BLaER1 treated with 17β-estradiol and CSF1 and Interleukin-3, amounts not matched to agents 10 nM and 100 nM (cell line): ENCODE data around the gene ADGRD2.

Experiments
- H3K27ac ChIP-seq, 11 experiments: shearing (Covaris generic); formaldehyde crosslinking; 2 replicates each; pipeline ENCODE4 v1.8.1; 2022
- H3K27me3 ChIP-seq, 11 experiments: shearing (Covaris generic); formaldehyde crosslinking; 2 replicates each; pipeline ENCODE4 v1.8.1; 2022
- H3K36me3 ChIP-seq, 11 experiments: shearing (Covaris generic); formaldehyde crosslinking; 2 replicates each; pipeline ENCODE4 v1.8.1; 2022
- H3K4me1 ChIP-seq, 10 experiments: shearing (Covaris generic); formaldehyde crosslinking; 2 replicates each; pipeline ENCODE4 v1.8.1; 2022
- H3K4me2 ChIP-seq, 11 experiments: shearing (Covaris generic); formaldehyde crosslinking; 2 replicates each; pipeline ENCODE4 v1.8.1; 2022
- H3K4me3 ChIP-seq, 10 experiments: shearing (Covaris generic); formaldehyde crosslinking; 2 replicates each; pipeline ENCODE4 v1.8.1; 2022
- H3K9ac ChIP-seq, 11 experiments: shearing (Covaris generic); formaldehyde crosslinking; 2 replicates each; pipeline ENCODE4 v1.8.1; 2022
- H3K9me3 ChIP-seq, 11 experiments: shearing (Covaris generic); formaldehyde crosslinking; replicated peaks in 1 of 11; 2 replicates each; pipeline ENCODE4 v1.8.1; 2022
- H4K20me1 ChIP-seq, 11 experiments: shearing (Covaris generic); formaldehyde crosslinking; 2 replicates each; pipeline ENCODE4 v1.8.1; 2022
- Cebpa-rat ChIP-seq, 11 experiments: shearing (Covaris generic); IDR thresholded peaks; 2 replicates each; pipeline ENCODE4 v1.8.1; 2022

The ADGRD2 gene

GRCh38 chr9:124457079-124457886, 7.0 kb downstream of the ADGRD2 start:
- no peaks in the 10 kb centered on the region for H3K27me3 ChIP-seq
- H4K20me1 ChIP-seq = no peaks in the 10 kb centered on the region; a peak in 1 of 22 replicates
- TF ChIP-seq Cebpa-rat (IDR thresholded peaks at IDR 0.05) = no peak
- no peaks in the 10 kb centered on the region for H3K36me3 ChIP-seq
- no peak overlapping the region for H3K27ac ChIP-seq
- no peaks in the 10 kb centered on the region for H3K4me1 ChIP-seq
- H3K9me3 ChIP-seq = no peaks in the 10 kb centered on the region
- no peak overlapping the region for H3K9ac ChIP-seq
- no peak overlapping the region for H3K4me2 ChIP-seq
- no peak overlapping the region for H3K4me3 ChIP-seq

DNA sequence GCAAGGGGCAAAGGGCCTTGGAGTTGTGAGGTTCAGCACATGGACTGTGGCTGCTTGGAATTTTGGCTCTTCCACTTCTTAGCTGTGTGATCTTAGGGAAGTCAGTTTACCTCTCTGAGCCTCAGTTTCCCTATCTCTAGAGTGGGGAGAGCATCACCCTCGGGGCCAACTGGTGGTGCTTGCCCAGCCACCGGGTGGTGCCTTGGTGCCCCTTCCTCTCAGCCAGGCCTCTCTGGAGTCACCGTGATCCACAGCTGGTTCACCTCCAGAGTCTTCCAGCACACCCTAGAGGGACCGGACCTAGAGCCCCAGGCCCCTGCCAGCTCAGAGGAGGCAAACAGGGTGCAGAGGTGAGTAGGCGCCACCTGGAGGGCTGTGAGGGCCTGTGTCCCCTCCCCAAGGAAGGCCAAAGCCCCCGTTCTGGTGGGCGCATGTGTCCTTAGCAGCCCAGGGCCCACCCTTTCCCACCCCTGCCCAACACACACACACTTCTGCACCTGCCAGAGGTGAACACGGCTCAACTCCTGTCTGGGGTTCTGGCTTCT, 7.7 kb downstream of the ADGRD2 start:
- H3K9ac ChIP-seq = no peak overlapping the region
- H3K27me3 ChIP-seq = no peaks in the 10 kb centered on the region
- H3K4me2 ChIP-seq = no peak overlapping the region
- H3K36me3 ChIP-seq = no peaks in the 10 kb centered on the region
- H3K4me1 ChIP-seq = no peaks in the 10 kb centered on the region
- no peak overlapping the region for H3K27ac ChIP-seq
- no peak for TF ChIP-seq Cebpa-rat (IDR thresholded peaks at IDR 0.05)
- H3K9me3 ChIP-seq = peaks cover 0 to 2% (median 0%) of the 10 kb centered on the region in 11 experiments; a peak in 1 of 22 replicates
- no peaks in the 10 kb centered on the region; a peak in 1 of 22 replicates for H4K20me1 ChIP-seq
- H3K4me3 ChIP-seq = no peak overlapping the region

DNA sequence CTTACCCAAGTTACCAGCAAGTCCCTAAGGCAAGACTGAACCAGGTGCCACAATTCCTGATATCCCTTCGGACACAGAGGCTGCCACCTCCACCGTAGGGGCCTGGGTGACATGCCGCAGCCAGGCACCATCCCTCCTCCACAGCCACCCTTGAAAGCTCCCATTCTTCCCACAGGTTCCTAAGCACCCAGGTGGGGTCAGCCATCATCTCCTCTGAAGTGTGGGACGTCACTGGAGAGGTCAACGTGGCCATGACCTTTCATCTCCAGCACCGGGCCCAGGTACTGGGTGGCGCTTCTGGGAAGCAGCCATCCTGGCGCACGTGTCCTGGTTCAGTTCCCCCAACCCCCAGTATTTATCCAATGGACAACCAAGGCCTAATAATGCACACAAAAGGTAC, 8.2 kb downstream of the ADGRD2 start:
- no peaks in the 10 kb centered on the region for H3K36me3 ChIP-seq
- H3K9me3 ChIP-seq = peaks cover 0 to 7% (median 0%) of the 10 kb centered on the region in 11 experiments; a peak in 2 of 22 replicates
- H3K27me3 ChIP-seq = no peaks in the 10 kb centered on the region
- H3K9ac ChIP-seq = no peak overlapping the region
- H4K20me1 ChIP-seq = no peaks in the 10 kb centered on the region; a peak in 1 of 22 replicates
- H3K4me2 ChIP-seq = no peak overlapping the region
- TF ChIP-seq Cebpa-rat (IDR thresholded peaks at IDR 0.05) = no peak
- H3K4me3 ChIP-seq = no peak overlapping the region
- no peak overlapping the region for H3K27ac ChIP-seq
- H3K4me1 ChIP-seq = no peaks in the 10 kb centered on the region

- Histone ChIP-seq H3K9ac (no peak overlapping the region), H3K27ac (no peak overlapping the region), H3K9me3 (peaks cover 0 to 12% (median 0%) of the 10 kb centered on the region in 11 experiments; a peak in 3 of 22 replicates), H4K20me1 (no peaks in the 10 kb centered on the region), H3K27me3 (no peaks in the 10 kb centered on the region), H3K36me3 (no peaks in the 10 kb centered on the region), H3K4me1 (0 out of 20 replicates have a peak, but pooled peaks cover 0 to under 1% (median 0%) of the 10 kb centered on the region in 10 experiments), H3K4me3 (no peak overlapping the region), H3K4me2 (no peak overlapping the region)
- TF ChIP-seq Cebpa-rat (IDR thresholded peaks at IDR 0.05) = no peak
Measured at GRCh38 chr9:124462739-124463138, 12.5 kb downstream of the ADGRD2 start.

DNA sequence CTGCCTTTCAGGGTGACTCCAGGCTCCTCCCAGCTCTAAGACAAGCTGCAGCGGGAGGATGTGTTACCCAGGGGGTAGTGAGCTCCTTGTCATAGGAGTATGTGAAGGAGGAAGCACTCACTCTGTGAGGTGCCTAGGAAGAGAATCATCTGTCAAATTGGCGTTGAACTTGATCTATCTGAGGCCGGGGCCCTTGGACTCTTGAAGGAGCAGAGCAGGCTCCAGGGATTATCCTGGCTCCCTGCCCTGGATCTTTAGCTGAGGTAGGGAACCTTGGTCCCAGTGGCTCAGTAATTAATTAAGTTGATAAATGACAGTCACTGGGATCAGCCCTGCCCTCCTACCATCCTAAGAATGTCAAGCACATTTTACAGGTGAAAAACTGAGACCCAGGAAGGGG, 15.5 kb downstream of the ADGRD2 start:
- Histone ChIP-seq H3K27me3 (no peaks in the 10 kb centered on the region), H3K27ac (no peak overlapping the region), H3K4me3 (no peak overlapping the region), H3K4me2 (no peak overlapping the region), H3K36me3 (no peaks in the 10 kb centered on the region), H3K9ac (no peak overlapping the region), H4K20me1 (0 out of 22 replicates have a peak, but pooled peaks cover 0 to 3% (median 0%) of the 10 kb centered on the region in 11 experiments), H3K4me1 (peaks cover 6 to 27% (median 17%) of the 10 kb centered on the region in 10 experiments; a peak in 19 of 20 replicates), H3K9me3 (peaks cover 0 to 12% (median 0%) of the 10 kb centered on the region in 11 experiments; a peak in 3 of 22 replicates)
- TF ChIP-seq Cebpa-rat (IDR thresholded peaks at IDR 0.05) = no peak

DNA sequence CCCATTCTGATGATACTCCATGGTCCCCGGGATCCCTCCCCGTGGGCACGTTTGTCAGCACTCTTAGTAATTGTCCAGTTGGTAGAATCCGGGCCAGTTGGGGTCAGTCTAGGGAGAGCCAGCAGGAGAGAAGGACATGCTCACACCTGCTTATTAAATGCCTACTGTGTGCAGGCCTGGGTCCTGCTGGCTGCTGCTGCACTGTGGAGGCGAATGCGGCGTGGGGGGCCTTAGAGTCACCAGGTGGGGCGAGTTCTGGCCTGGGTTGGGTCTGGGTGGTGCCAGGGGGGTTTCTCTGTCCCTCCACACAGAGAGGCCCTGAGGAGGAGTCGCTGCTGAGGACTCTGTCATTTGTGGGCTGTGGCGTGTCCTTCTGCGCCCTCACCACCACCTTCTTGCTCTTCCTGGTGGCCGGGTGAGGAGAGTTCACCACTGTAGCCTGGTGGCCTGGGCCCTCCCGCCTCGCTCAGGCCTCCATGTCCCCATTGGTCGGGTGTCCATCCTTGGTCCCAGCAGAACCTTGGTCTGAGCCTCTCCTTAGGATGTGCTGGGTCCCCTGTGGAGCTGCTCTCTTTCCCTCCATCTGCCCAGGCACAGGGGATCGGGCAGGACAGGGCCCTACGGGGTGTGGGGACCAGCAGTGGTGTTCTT, 17.3 kb downstream of the ADGRD2 start:
- Histone ChIP-seq H3K4me1 (peaks cover 6 to 32% (median 17%) of the 10 kb centered on the region in 10 experiments; a peak in 19 of 20 replicates), H4K20me1 (0 out of 22 replicates have a peak, but pooled peaks cover 0 to 5% (median 0%) of the 10 kb centered on the region in 11 experiments), H3K27me3 (no peaks in the 10 kb centered on the region), H3K9me3 (peaks cover 0 to 12% (median 0%) of the 10 kb centered on the region in 11 experiments; a peak in 3 of 22 replicates), H3K4me2 (no peak overlapping the region), H3K9ac (no peak overlapping the region), H3K4me3 (no peak overlapping the region), H3K27ac (no peak overlapping the region), H3K36me3 (no peaks in the 10 kb centered on the region)
- no peak for TF ChIP-seq Cebpa-rat (IDR thresholded peaks at IDR 0.05)

DNA sequence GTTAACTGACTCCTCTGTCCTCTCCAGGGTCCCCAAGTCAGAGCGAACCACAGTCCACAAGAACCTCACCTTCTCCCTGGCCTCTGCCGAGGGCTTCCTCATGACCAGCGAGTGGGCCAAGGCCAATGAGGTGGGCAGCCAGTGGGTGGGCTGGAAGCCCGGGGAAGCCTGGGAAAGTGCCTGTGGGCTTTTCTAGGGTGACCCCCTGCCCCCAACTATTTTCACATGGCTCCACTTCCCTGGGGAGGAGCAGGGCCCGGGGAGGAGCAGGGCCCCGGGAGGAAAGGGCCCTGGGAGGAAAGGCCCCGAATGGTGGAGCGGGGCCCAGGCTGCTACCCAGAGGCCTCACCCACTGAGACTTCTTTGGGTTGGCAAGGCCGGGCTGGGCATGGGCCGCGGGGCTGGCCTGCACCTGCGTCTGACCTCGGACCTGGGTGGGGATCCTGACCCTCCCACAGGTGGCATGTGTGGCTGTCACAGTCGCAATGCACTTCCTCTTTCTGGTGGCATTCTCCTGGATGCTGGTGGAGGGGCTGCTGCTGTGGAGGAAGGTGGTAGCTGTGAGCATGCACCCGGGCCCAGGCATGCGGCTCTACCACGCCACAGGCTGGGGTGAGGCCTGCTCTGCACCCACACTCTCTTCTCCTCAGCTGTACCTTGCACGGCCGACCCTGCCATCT, 17.9 kb downstream of the ADGRD2 start:
- no peaks in the 10 kb centered on the region for H3K27me3 ChIP-seq
- H3K9ac ChIP-seq = no peak overlapping the region
- peaks cover 6 to 32% (median 17%) of the 10 kb centered on the region in 10 experiments; a peak in 19 of 20 replicates for H3K4me1 ChIP-seq
- H3K36me3 ChIP-seq = no peaks in the 10 kb centered on the region
- no peak overlapping the region for H3K4me3 ChIP-seq
- 0 out of 22 replicates have a peak, but pooled peaks cover 0 to 5% (median 0%) of the 10 kb centered on the region in 11 experiments for H4K20me1 ChIP-seq
- peak overlapping the region in 8 of 11 experiments; percentile 22 to 53 (median 36); a peak in 11 of 22 replicates for H3K4me2 ChIP-seq
- peaks cover 0 to 7% (median 0%) of the 10 kb centered on the region in 11 experiments; a peak in 3 of 22 replicates for H3K9me3 ChIP-seq
- H3K27ac ChIP-seq = no peak overlapping the region
- TF ChIP-seq Cebpa-rat (IDR thresholded peaks at IDR 0.05) = no peak

GRCh38 chr9:124469011-124469832, 19.0 kb downstream of the ADGRD2 start:
- Histone ChIP-seq H3K9me3 (no peaks in the 10 kb centered on the region), H3K27me3 (no peaks in the 10 kb centered on the region), H3K4me1 (peaks cover 6 to 32% (median 17%) of the 10 kb centered on the region in 10 experiments; a peak in 19 of 20 replicates), H3K4me2 (peak overlapping the region in 9 of 11 experiments; percentile 22 to 53 (median 40); a peak in 15 of 22 replicates), H3K36me3 (no peaks in the 10 kb centered on the region), H3K4me3 (no peak overlapping the region), H3K9ac (no peak overlapping the region), H4K20me1 (0 out of 22 replicates have a peak, but pooled peaks cover 0 to 5% (median 0%) of the 10 kb centered on the region in 11 experiments), H3K27ac (no peak overlapping the region)
- no peak for TF ChIP-seq Cebpa-rat (IDR thresholded peaks at IDR 0.05)
